Activated effector memory CD4-positive, alpha-beta T cell treated with Interleukin-2 at 50 U/mL for 16 hours (primary cell): Measurements from ENCODE around the gene ACSL4.
"Not testable (repeated sequence)": the region's sequence is repeated elsewhere in the genome, so short reads cannot be mapped to it uniquely, and the experiment has no call there.

Experiments used
- DNase-seq: peaks from one replicate; pipeline ENCODE4 v3.0.0-alpha.2; 2020

The ACSL4 gene

GRCh38 chrX:109660435-109661143, 72.5 kb downstream of the ACSL4 start:
- DNase-seq: no peak

DNA sequence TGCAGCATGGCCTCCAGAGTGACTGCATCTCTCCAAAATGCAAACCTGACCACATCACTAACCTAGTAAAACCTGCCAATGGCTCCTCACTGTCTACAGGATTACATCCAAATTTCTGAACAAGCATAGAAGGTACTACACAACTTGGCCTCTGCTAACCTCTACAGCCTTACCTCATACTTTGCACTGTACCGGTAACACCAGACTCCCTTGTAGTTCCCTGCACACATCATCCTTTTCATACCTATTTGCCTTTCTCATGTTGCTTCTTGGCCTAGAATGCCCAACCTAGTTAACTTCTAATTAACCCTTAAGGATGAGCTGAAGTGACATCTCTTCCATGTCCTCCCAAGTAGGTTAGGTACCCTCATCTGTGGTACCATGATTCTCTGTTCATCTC, 74.7 kb downstream of the ACSL4 start:
- no peak for DNase-seq

- DNase-seq: not testable (repeated sequence)
Measured at GRCh38 chrX:109657364-109657763, 75.7 kb downstream of the ACSL4 start.

DNA sequence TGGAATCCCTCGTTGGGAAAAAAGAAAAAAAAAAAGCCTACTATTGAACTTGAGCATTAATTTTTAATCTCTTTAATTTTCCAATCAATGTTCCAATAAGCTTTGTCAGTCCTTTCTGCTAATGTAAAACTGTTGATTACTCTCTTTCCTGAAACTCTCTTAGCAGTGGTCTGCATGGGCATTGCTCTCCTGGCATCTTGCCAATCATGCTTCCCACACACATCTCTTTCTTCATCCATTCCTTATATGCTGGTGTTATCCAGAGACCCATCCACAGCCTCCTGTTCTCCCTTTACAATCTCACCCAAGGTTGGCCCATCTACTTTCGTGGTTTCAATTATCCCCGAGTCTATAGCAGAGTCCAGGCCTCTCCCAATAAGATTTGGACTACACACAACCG, 76.3 kb downstream of the ACSL4 start:
- DNase-seq: no peak

DNA sequence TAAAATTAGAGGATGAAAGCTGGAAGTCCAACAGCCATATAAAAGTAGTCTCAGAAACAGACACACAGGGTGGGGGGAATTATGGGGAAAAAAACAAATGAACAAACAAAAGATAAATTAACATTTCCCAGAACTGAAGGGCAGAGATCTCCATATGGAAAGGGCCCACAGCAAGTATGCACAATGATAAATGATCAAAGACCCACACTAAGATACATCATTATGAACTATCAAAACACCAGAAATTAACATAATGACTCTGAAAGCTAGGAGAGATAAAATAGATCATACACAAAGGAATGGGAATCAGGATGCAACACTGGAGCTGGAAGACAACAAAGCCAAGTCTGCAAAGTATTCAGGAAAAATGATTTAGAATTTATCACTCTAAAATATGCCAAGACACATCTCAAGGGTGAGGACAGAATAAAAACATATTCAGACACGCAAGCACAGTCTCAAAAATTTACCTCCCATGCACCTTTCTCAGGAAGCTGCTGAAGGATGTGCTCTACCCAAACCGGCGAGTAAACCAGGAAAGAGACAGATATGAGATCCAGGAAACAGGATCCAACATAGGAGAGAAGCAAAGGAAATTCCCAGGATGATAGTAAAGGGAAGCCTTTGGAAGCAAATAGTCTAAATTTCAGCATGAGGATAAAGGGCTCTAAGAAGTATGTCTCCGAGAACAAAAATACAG, 77.4 kb downstream of the ACSL4 start:
- no peak for DNase-seq

DNA sequence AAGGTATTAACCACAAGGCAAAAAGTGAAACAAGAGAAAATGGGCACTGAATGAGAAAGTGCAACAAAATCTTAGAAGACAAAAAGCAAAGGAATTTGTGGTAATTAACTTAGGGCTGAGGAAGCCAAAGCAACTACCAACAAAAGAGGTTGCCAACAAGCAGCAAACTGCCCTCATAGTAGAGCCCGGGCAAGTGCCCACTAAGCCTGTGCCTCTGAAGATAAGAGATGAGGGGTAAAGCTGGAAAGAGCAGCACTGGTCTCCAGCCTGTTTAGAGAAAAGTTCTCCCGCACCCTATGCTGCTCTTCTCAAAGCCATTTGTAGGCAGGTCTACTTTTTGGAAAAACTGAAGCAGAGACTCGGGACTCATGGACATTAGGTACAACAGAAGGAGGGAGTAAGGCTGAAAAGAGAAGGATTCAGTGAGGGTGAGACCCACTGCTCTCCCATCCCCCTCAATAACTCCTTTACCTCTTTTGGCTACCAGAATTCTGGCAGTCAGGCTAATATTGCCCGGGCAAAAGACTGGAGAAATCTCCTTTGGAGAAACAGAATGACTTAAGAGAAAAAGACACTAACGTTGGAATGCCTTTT, 78.4 kb downstream of the ACSL4 start:
- DNase-seq: no peak

DNA sequence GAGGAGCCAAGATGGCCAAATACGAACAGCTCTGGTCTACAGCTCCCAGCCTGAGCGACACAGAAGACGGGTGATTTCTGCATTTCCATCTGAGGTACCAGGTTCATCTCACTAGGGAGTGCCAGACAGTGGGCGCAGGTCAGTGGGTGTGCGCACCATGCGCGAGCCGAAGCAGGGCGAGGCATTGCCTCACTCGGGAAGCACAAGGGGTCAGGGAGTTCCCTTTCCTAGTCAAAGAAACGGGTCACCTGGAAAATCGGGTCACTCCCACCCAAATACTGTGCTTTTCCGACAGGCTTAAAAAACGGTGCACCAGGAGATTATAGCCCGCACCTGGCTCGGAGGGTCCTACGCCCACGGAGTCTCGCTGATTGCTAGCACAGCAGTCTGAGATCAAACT, 88.4 kb downstream of the ACSL4 start:
- DNase-seq: not testable (repeated sequence)

- DNase-seq: no peak
Measured at GRCh38 chrX:109643687-109644086, 89.4 kb downstream of the ACSL4 start.

GRCh38 chrX:109638158-109638557, 94.9 kb downstream of the ACSL4 start:
- DNase-seq: no peak

GRCh38 chrX:109637477-109637876, 95.6 kb downstream of the ACSL4 start:
- not testable (repeated sequence) for DNase-seq

DNA sequence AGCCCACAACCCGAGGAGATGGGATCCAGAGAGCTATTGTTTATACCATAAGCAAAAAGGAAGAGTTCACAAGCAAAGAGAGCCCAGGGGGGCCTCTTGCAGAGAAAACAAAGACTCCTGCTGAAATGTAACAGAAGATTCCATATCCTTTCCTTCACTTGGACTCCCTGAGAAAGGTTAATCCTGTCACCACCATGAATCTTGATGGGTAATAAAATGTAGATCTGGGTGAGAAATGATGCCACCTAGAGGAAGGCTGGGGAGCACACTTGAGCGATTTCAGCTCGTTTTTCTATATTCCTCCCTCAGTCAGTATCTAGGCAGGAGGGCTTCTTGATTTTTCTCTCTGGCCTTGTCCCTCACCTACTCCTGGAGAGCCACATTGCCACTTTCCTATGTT, 97.9 kb downstream of the ACSL4 start:
- no peak for DNase-seq

DNA sequence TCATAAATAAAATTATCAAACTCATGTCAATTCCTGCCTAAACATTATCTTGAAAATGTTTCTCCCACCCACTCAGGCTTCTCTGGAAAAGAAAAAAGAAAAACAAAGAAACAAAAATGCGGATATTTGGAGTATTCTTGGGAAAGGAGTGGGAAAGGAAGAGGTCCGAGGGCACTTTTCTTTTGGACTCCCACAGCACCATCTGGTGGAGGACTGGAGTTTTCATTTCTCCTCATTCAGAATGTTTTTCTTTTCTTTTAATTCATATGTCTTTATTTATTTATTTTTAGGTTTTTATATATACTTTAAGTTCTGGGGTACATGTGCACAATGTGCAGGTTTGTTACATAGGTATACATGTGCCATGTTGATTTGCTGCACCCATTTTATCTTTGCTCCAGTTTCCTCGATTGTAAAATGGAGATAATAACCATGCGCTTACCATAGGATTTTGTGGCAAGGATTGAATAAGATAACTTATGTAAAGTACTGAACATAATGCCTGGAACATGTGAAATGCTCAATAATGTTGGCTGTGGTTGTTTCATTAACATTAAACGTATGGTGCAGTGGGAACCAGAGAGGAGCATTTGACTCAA, 100.1 kb downstream of the ACSL4 start:
- no peak for DNase-seq

- no peak for DNase-seq
Measured at GRCh38 chrX:109629310-109629709, 103.7 kb downstream of the ACSL4 start.

DNA sequence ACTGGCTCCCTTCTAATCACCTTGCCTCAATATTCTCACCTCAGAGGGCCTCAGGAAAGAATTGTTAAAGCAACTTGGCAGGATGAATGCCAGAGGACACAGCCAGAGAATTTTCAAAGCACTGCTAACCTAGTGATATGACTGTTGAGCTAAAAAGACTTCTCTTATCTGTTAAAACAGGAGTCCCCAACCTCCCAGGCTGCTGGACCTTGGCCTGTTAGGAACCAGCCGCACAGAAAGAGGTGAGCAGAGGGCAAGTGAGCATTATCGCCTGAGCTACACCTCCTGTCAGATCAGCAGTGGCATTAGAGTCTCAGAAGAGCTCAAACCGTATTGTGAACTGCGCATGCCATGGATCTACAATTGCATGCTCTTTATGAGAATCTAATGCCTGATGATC, 106.4 kb downstream of the ACSL4 start:
- DNase-seq: no peak

DNA sequence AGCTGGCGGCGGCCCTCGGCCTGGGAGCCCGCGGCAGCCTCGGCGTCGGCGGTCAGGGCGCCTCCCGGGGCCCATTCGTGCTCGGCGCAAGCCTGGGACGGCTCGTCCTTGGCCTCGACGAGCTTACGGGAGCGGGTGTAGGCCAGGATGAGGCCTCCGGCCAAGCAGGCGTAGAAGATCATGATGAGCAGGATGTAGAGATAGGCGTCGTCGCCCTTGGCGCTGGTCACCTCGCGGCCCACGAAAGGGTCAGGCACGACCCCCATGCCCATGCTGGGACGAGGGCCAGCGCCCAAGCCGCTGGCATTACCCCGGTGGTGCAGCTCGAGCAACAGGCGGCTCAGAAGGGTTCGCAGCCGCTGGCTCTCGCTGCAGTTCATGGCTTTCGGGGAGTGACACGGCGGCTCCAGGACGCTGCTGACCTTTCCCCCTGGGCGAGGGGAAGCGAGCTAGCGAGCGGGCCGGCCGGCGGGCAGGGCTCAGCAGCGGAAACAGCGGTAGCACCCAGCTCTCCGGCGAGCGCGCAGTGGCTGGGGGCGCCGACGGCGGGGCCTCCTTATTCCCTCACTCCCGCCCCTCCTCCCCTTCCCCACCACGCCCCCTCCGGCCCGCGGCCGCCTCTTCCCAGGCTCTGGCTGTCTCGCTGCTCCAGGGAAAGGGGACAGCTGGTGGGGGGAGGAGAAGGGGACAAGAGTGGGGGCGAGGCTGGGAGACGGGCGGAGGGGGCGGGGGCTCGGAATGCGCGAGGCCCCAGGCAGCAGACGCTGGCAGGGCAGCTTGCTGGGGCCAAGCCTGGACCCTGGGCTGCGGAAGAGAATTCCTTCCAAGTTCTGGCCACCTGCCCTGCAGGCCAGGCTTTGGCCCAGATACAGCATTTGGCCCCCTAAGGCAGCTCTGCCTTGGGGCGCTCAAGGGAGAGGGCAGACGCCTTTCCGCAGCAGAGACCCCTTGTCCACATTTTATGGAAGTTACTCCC, 108.1 kb downstream of the ACSL4 start, which contains the start of gene KCNE5:
TSS of gene KCNE5 (minus strand) at position 532 of the 976 bp plus-strand sequence. CDS start at position 380, 152 bp downstream.
- no peak for DNase-seq

DNA sequence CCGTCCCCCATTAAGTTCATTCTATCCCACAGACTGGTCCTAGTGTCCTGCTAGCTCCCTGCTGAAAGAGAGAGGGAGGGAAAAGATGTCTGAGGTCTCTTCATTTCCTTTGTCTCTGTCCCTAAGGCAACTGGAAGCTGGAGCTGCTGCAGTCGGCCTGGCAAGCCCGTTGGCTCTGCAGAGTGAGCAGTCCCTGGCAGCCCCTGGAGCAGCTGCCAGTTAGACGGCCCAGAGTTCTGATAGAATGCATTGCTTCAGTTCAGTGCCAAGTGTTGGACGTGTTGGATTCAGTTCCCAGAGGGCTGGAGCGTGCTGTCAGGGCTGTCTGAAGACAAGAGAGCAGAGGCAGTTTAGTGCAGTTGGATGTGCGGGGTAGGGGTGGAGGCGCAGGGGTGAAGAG, 109.1 kb downstream of the ACSL4 start:
- no peak for DNase-seq

GRCh38 chrX:109622270-109622669, 110.8 kb downstream of the ACSL4 start:
- no peak for DNase-seq

GRCh38 chrX:109619771-109620170, 113.3 kb downstream of the ACSL4 start:
- no peak for DNase-seq

- no peak for DNase-seq
Measured at GRCh38 chrX:109614951-109615350, 118.1 kb downstream of the ACSL4 start.

DNA sequence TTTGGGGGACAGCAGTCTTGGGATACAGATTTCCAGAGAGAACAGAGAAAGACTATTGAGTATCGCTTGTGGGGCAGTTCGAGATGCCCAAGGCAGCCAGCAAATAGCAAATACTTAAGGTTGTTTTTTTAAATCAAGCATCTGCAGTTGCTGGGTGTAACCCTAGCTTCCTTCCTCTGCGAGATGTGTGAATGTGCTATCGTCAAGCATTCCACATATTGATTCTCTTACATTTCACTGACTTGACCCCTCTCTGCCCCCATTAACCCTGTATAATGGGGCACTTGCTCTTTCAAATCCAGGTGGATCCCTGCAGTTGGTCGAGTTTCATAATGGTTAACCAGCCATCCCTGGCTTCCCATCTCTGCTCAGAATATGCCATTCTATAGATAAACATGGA, 131.6 kb downstream of the ACSL4 start:
- no peak for DNase-seq

DNA sequence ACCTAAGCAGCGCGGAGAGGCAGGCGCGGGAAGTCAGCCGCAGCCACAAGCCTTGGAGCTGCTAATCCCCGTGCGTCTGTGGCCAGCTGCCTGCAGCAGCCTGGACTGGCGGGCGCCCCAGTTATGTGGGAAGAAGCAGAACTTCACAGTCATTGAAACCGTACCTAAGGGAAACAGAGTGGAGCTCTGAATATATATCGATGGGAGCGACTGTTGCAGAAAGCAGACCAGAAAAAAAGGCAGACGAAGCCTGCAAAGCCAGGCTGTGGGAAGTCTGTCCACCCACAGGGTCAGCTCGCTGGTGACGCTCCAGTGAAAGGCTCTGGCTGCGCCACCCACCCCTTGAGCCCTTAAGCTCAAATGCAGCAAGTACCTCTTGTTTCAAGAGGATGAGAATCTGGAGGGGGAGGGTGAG, 132.8 kb downstream of the ACSL4 start:
- no peak for DNase-seq

DNA sequence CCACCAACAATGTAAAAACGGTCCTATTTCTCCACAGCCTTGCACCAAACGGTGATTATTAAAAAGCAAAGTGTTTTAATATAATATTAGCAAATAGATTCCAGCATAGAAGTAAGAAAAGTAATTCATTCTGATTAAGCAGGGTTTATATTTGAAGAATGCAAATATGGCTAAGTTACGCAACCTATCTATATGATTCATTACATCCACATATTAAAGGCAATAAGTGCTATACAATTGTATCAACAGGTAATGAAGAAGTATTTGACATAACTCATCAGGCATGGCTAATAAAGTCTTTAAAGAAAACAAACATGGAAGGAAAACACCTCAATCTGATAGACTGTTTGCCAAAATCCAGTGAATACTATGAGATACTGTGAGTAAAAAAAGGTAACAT, 137.0 kb downstream of the ACSL4 start:
- DNase-seq: no peak
